Activated T-cell treated with anti-CD3 and anti-CD28 coated beads for 4 hours (primary cell): ENCODE data around the gene AJM1.

Experiments used
- DNase-seq: peaks from one replicate; pipeline ENCODE4 v3.0.0-alpha.2; 2020

The AJM1 gene

GRCh38 chr9:136845465-136846260, 3.4 kb downstream of the AJM1 start:
- no peak for DNase-seq

GRCh38 chr9:136846376-136847087, 4.3 kb downstream of the AJM1 start:
- peak; percentile 33 for DNase-seq

- no peak for DNase-seq
These were observed 5.0 kb downstream of the AJM1 start for GRCh38 chr9:136847088-136847825.

GRCh38 chr9:136847826-136848392, 5.6 kb downstream of the AJM1 start:
- DNase-seq, result peak; percentile 45

- DNase-seq, result no peak
These were observed 6.2 kb downstream of the AJM1 start for GRCh38 chr9:136848393-136849037.

GRCh38 chr9:136849038-136849959, 7.0 kb downstream of the AJM1 start, which contains the start of gene PHPT1:
PHPT1 (plus strand) TSS chr9:136849409; CDS start chr9:136849431, 22 bp downstream.
- DNase-seq, result peak; percentile 92

- DNase-seq, result no peak
These were observed 7.9 kb downstream of the AJM1 start for GRCh38 chr9:136849960-136850865.

GRCh38 chr9:136850866-136851775, 8.8 kb downstream of the AJM1 start:
- DNase-seq, result no peak

- no peak for DNase-seq
These were observed 9.8 kb downstream of the AJM1 start, which contains the start of gene MAMDC4 for GRCh38 chr9:136851941-136852663. MAMDC4 (plus strand) TSS chr9:136852346; CDS start chr9:136852417, 71 bp downstream.

- DNase-seq, result no peak
These were observed 10.7 kb downstream of the AJM1 start for GRCh38 chr9:136852664-136853595.

- DNase-seq, result no peak
These were observed 11.4 kb downstream of the AJM1 start for GRCh38 chr9:136853596-136854112.

GRCh38 chr9:136854113-136854841, 12.0 kb downstream of the AJM1 start:
- no peak for DNase-seq

GRCh38 chr9:136854842-136855460, 12.7 kb downstream of the AJM1 start:
- DNase-seq, result no peak

GRCh38 chr9:136855461-136856078, 13.3 kb downstream of the AJM1 start:
- no peak for DNase-seq

- no peak for DNase-seq
These were observed 13.8 kb downstream of the AJM1 start for GRCh38 chr9:136856079-136856476.
